H9 (cell line): ENCODE results near the gene CHADL. TPM values are rescaled to one million over a fixed set of nuclear protein-coding genes. Genes with fewer than 3 reads are reported as not detected.

ENCODE experiments used
- DNase-seq: peaks from one replicate; pipeline ENCODE4 v3.0.0-alpha.2; 2017
- H2AFZ ChIP-seq: one replicate; pipeline ENCODE4 v1.6.1; 2013; ENCODE audit warnings: mild to moderate bottlenecking, low read length, control low read depth, moderate library complexity
- H2AK5ac ChIP-seq: 2 replicates; pipeline ENCODE4 v1.6.1; 2013; ENCODE audit warnings: low read length, control low read depth, mixed read lengths; ENCODE audit not compliant: insufficient read length
- H2BK120ac ChIP-seq: one replicate; pipeline ENCODE4 v1.6.1; 2013; ENCODE audit warnings: low read depth, mild to moderate bottlenecking, low read length, control low read depth, inconsistent platforms; ENCODE audit not compliant: poor library complexity, severe bottlenecking
- H2BK12ac ChIP-seq: 2 replicates; pipeline ENCODE4 v1.6.1; 2013; ENCODE audit warnings: low read length, control low read depth, mixed read lengths, low read depth; ENCODE audit not compliant: insufficient read length
- H2BK15ac ChIP-seq: 2 replicates; pipeline ENCODE4 v1.6.1; 2013; ENCODE audit warnings: low read depth, low read length, control low read depth
- H2BK20ac ChIP-seq: one replicate; pipeline ENCODE4 v1.6.1; 2013; ENCODE audit warnings: low read depth, mild to moderate bottlenecking, low read length, control low read depth, inconsistent platforms; ENCODE audit not compliant: poor library complexity, severe bottlenecking
- H2BK5ac ChIP-seq: 2 replicates; pipeline ENCODE4 v1.6.1; 2013; ENCODE audit warnings: low read length, control low read depth, mixed read lengths; ENCODE audit not compliant: insufficient read length
- H3K14ac ChIP-seq: 2 replicates; pipeline ENCODE4 v1.6.1; 2013; ENCODE audit warnings: low read length, control low read depth; ENCODE audit not compliant: insufficient read depth
- H3K18ac ChIP-seq: 2 replicates; pipeline ENCODE4 v1.6.1; 2013; ENCODE audit warnings: low read depth, mild to moderate bottlenecking, mixed read lengths, low read length, control low read depth; ENCODE audit not compliant: insufficient read length
- H3K23ac ChIP-seq: 2 replicates; pipeline ENCODE4 v1.6.1; 2013; ENCODE audit warnings: low read length, control low read depth, mixed read lengths, low read depth; ENCODE audit not compliant: insufficient read length
- H3K23me2 ChIP-seq: 2 replicates; pipeline ENCODE4 v1.6.1; 2013; ENCODE audit warnings: low read depth, mild to moderate bottlenecking, mixed read lengths, low read length, control low read depth; ENCODE audit not compliant: insufficient read length, poor library complexity, severe bottlenecking
- H3K27ac ChIP-seq: 2 replicates; pipeline ENCODE4 v1.5.1; 2013; ENCODE audit warnings: low read length, control low read depth, mixed read lengths, low read depth; ENCODE audit not compliant: insufficient read length
- H3K27me3 ChIP-seq: 2 replicates; pipeline ENCODE4 v1.6.1; 2013; ENCODE audit warnings: low read length, control low read depth, inconsistent platforms; ENCODE audit not compliant: insufficient read depth
- H3K4ac ChIP-seq: 2 replicates; pipeline ENCODE4 v1.6.1; 2013; ENCODE audit warnings: low read depth, mild to moderate bottlenecking, control low read depth, inconsistent platforms, low read length, moderate library complexity
- H3K4me1 ChIP-seq: 2 replicates; pipeline ENCODE4 v1.6.1; 2013; ENCODE audit warnings: low read length, control low read depth, inconsistent platforms; ENCODE audit not compliant: insufficient read depth
- H3K4me2 ChIP-seq: 2 replicates; pipeline ENCODE4 v1.6.1; 2013; ENCODE audit warnings: low read length, control low read depth, mixed read lengths; ENCODE audit not compliant: insufficient read length, insufficient read depth
- H3K56ac ChIP-seq: 2 replicates; pipeline ENCODE4 v1.6.1; 2013; ENCODE audit warnings: low read depth, mild to moderate bottlenecking, mixed read lengths, low read length, control low read depth; ENCODE audit not compliant: insufficient read length
- H3K79me1 ChIP-seq: 2 replicates; pipeline ENCODE4 v1.6.1; 2013; ENCODE audit warnings: low read depth, mild to moderate bottlenecking, moderate library complexity, low read length, control low read depth, inconsistent platforms; ENCODE audit not compliant: insufficient read depth, poor library complexity, severe bottlenecking
- H3K79me2 ChIP-seq: 2 replicates; pipeline ENCODE4 v1.6.1; 2013; ENCODE audit warnings: low read length, control low read depth, inconsistent platforms; ENCODE audit not compliant: insufficient read depth
- H3K9ac ChIP-seq: 2 replicates; pipeline ENCODE4 v1.6.1; 2013; ENCODE audit warnings: low read length, control low read depth, mixed read lengths; ENCODE audit not compliant: insufficient read length; ENCODE audit errors: extremely low read depth
- H3K9me3 ChIP-seq: one replicate; pipeline ENCODE4 v1.6.1; 2013; ENCODE audit warnings: low read depth, low read length, inconsistent platforms; ENCODE audit not compliant: control insufficient read depth
- H3T11ph ChIP-seq: one replicate; pipeline ENCODE4 v1.6.1; 2013; ENCODE audit warnings: mild to moderate bottlenecking, low read length, control low read depth, inconsistent platforms
- H4K20me1 ChIP-seq: one replicate; pipeline ENCODE4 v1.6.1; 2013; ENCODE audit not compliant: control insufficient read depth, insufficient read length, insufficient read depth
- H4K5ac ChIP-seq: 2 replicates; pipeline ENCODE4 v1.6.1; 2013; ENCODE audit warnings: low read depth, mild to moderate bottlenecking, mixed read lengths, low read length, control low read depth; ENCODE audit not compliant: insufficient read length
- H4K8ac ChIP-seq: replicated peaks from 2 replicates; pipeline ENCODE4 v1.6.1; 2013; ENCODE audit warnings: low read length, control low read depth, mixed read lengths, low read depth; ENCODE audit not compliant: insufficient read length
- H4K91ac ChIP-seq: 2 replicates; pipeline ENCODE4 v1.6.1; 2013; ENCODE audit warnings: low read depth, mild to moderate bottlenecking, moderate library complexity, mixed read lengths, low read length, control low read depth; ENCODE audit not compliant: insufficient read length
- H3K27ac Mint-ChIP-seq, 3 experiments: 2 replicates in 2 of 3; 3 replicates in 1 of 3; pipeline ENCODE4 v1.8.0; 2020 to 2021; ENCODE audit warnings: mixed read lengths in 3 of 3, mild to moderate bottlenecking in 1 of 3, moderate library complexity in 1 of 3
- H3K27me3 Mint-ChIP-seq: 2 replicates; pipeline ENCODE4 v1.8.0; 2021; ENCODE audit warnings: low read depth, mild to moderate bottlenecking, moderate library complexity, mixed read lengths
- H3K36me3 Mint-ChIP-seq, 3 experiments: 2 replicates in 2 of 3; 3 replicates in 1 of 3; pipeline ENCODE4 v1.8.0; 2020 to 2021; ENCODE audit warnings: low read depth in 3 of 3, mixed read lengths in 3 of 3; ENCODE audit not compliant: insufficient read depth in 1 of 3
- H3K4me1 Mint-ChIP-seq, 2 experiments: 2 replicates each; pipeline ENCODE4 v1.8.0; 2020; ENCODE audit warnings: mixed read lengths in 2 of 2
- H3K4me3 Mint-ChIP-seq, 2 experiments: 2 replicates in 1 of 2; 3 replicates in 1 of 2; pipeline ENCODE4 v1.8.0; 2020 to 2021; ENCODE audit warnings: mild to moderate bottlenecking in 2 of 2, mixed read lengths in 2 of 2, moderate library complexity in 1 of 2
- H3K9me3 Mint-ChIP-seq, 2 experiments: 2 replicates in 1 of 2; 3 replicates in 1 of 2; pipeline ENCODE4 v1.8.0; 2020; ENCODE audit warnings: mild to moderate bottlenecking in 2 of 2, mixed read lengths in 2 of 2, moderate library complexity in 1 of 2
- CTCF ChIP-seq: fragments of 200-600 bp; sonication (generic); conservative IDR thresholded peaks from 3 replicates; pipeline ENCODE4 v1.8.0; 2021; ENCODE audit warnings: antibody characterized with exemption, mild to moderate bottlenecking
- WGBS: extraction: QIAGEN DNeasy Blood & Tissue Kit; methylation state at CpG from one replicate; pipeline ENCODE4 v1.1.7; 2013; ENCODE audit warnings: missing lambda C conversion rate, low lambda C conversion rate, mixed read lengths; ENCODE audit not compliant: insufficient read length; ENCODE audit errors: extremely low coverage; 5-methylcytosine and 5-hydroxymethylcytosine counted together
- total RNA-seq: library from RNA; stranded (reverse); gene quantifications from 2 replicates; pipeline ENCODE4 v1.2.1, GENCODE V29; 2021

Gene CHADL
- total RNA-seq, 1 experiment from 2014 or later, result 1.6 TPM

DNA sequence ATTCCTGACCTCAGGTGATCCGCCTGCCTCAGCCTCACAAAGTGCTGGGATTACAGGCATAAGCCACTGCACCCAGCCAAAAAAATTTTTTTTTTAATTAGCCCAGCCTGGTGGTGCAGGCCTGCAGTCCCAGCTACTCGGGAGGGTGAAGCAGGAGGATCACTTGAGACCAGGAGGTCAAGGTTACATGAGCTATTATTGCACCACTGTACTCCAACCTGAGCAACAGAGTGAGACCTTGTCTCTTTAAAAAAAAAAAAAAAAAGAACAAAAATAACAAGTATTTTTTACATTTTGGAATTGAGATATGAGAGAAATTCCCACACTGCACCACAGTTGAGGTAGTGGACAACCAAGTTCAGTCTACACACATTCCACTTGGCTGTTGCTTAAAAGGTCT, 49.3 kb downstream of the CHADL start:
- Histone ChIP-seq H2AK5ac (no peak overlapping the region), H3K4me2 (no peak overlapping the region), H4K8ac (no peak overlapping the region), H2BK15ac (no peak overlapping the region), H3K79me2 (no peaks in the 10 kb centered on the region), H2BK20ac (no peak overlapping the region), H2BK5ac (no peak overlapping the region), H4K91ac (no peak overlapping the region), H3K9ac (no peak overlapping the region), H3K56ac (no peak overlapping the region), H2AFZ (no peak overlapping the region), H3K4me1 (no peaks in the 10 kb centered on the region), H3K23me2 (no peaks in the 10 kb centered on the region), H3K4ac (no peak overlapping the region), H3K14ac (no peak overlapping the region), H2BK12ac (no peak overlapping the region), H3K9me3 (no peaks in the 10 kb centered on the region), H2BK120ac (no peak overlapping the region), H4K20me1 (no peaks in the 10 kb centered on the region), H3K79me1 (no peaks in the 10 kb centered on the region), H3K27ac (no peak overlapping the region), H4K5ac (no peak overlapping the region), H3T11ph (no peak overlapping the region), H3K27me3 (no peaks in the 10 kb centered on the region; the same call in 1 of the 2 replicates), H3K23ac (no peak overlapping the region), H3K18ac (no peak overlapping the region)
- peaks cover under 1 to 7% of the 10 kb centered on the region in 2 experiments; a peak in 2 of 4 replicates for H3K4me1 Mint-ChIP-seq
- peaks cover 9% of the 10 kb centered on the region for H3K27me3 Mint-ChIP-seq
- no peaks in the 10 kb centered on the region for H3K36me3 Mint-ChIP-seq
- no peak overlapping the region for H3K4me3 Mint-ChIP-seq
- WGBS, result no CpG with 5 or more reads among the region's 2 CpGs
- DNase-seq, result no peak
- H3K9me3 Mint-ChIP-seq, result no peaks in the 10 kb centered on the region
- no peak for TF ChIP-seq CTCF
- no peak overlapping the region for H3K27ac Mint-ChIP-seq
